GM19468 (cell line): ENCODE results near the gene HOXA3.

Source experiments
- ATAC-seq: cut with Tn5 transposase; IDR thresholded peaks from one replicate; pipeline ENCODE4 v1.9.1; 2021; ENCODE audit warnings: mild to moderate bottlenecking, moderate library complexity, moderate number of reproducible peaks; ENCODE audit not compliant: unreplicated experiment; ENCODE audit errors: extremely low read depth

HOXA3 gene

GRCh38 chr7:27107391-27108381 is 44.7 kb downstream of the HOXA3 start:
- no peak for ATAC-seq

GRCh38 chr7:27106901-27107240 is 45.5 kb downstream of the HOXA3 start:
- no peak for ATAC-seq

- no peak for ATAC-seq
Measured at GRCh38 chr7:27106181-27106900, 46.0 kb downstream of the HOXA3 start.

- ATAC-seq = no peak
Measured at GRCh38 chr7:27105301-27106031, 46.9 kb downstream of the HOXA3 start.

GRCh38 chr7:27104341-27105058 is 47.9 kb downstream of the HOXA3 start:
- ATAC-seq = no peak

- ATAC-seq = no peak
Measured at GRCh38 chr7:27103489-27104226, 48.7 kb downstream of the HOXA3 start.

- no peak for ATAC-seq
Measured at GRCh38 chr7:27102581-27103442, 49.6 kb downstream of the HOXA3 start, which contains the start of gene HOXA2. Gene HOXA2 (minus strand): TSS chr7:27102683. CDS start chr7:27102500, 183 bp downstream.

- no peak for ATAC-seq
Measured at GRCh38 chr7:27101957-27102580, 50.3 kb downstream of the HOXA3 start.

GRCh38 chr7:27101171-27101956 is 51.0 kb downstream of the HOXA3 start:
- ATAC-seq = no peak

- ATAC-seq = no peak
Measured at GRCh38 chr7:27100694-27101170, 51.7 kb downstream of the HOXA3 start.

- no peak for ATAC-seq
Measured at GRCh38 chr7:27099453-27100370, 52.7 kb downstream of the HOXA3 start.

- ATAC-seq = no peak
Measured at GRCh38 chr7:27098578-27099451, 53.6 kb downstream of the HOXA3 start.

- ATAC-seq = no peak
Measured at GRCh38 chr7:27097686-27098577, 54.5 kb downstream of the HOXA3 start.
